Naive thymus-derived CD4-positive, alpha-beta T cell (primary cell): ENCODE data around the gene SLC35E2B. TPM values are rescaled to one million over a fixed set of nuclear protein-coding genes. Genes with fewer than 3 reads are reported as not detected.
A peak's percentile ranks its signal among the peaks of the same experiment; 100 is the strongest.
"Not testable (repeated sequence)": the region's sequence is repeated elsewhere in the genome, so short reads cannot be mapped to it uniquely, and the experiment has no call there.

ENCODE experiments used
- ATAC-seq: fragments of 150-1000 bp; cut with Tn5 transposase; 2 replicates; pipeline ENCODE4 v1.10.0; 2021; ENCODE audit warnings: mild to moderate bottlenecking, moderate library complexity
- CTCF ChIA-PET: fragments of 350-600 bp; sonication (Branson Sonifier 250); formaldehyde crosslinking; loops from one replicate; lab custom pipeline; 2021; ENCODE audit warnings: antibody characterized with exemption; lab: Charles Lee
- POLR2A ChIA-PET: fragments of 350-600 bp; sonication (Branson Sonifier 250); formaldehyde crosslinking; loops from one replicate; lab custom pipeline; 2021; ENCODE audit warnings: antibody characterized with exemption, inconsistent platforms; lab: Charles Lee
- DNase-seq, 9 donors: peaks; one replicate each; pipeline versions ENCODE4 v3.0.0 to v3.0.0-alpha.2; 2020 to 2022; ENCODE audit warnings: mixed read lengths in 1 of 9
- H3K27ac ChIP-seq: one replicate; pipeline ENCODE4 v1.7.0; 2013; ENCODE audit warnings: mild to moderate bottlenecking, low read depth, low read length, moderate library complexity
- H3K27me3 ChIP-seq, 2 donors: one replicate each; pipeline ENCODE4 v1.7.0; 2013; ENCODE audit warnings: low read length in 2 of 2, mild to moderate bottlenecking in 2 of 2, moderate library complexity in 2 of 2; ENCODE audit not compliant: control insufficient read depth in 2 of 2, insufficient read depth in 2 of 2
- H3K36me3 ChIP-seq, 3 experiments: 1 replicate in 2 of 3; 2 replicates in 1 of 3; pipeline ENCODE4 v1.7.0; 2013; ENCODE audit warnings: low read length in 3 of 3, mild to moderate bottlenecking in 3 of 3, moderate library complexity in 1 of 3; ENCODE audit not compliant: insufficient read depth in 3 of 3, control insufficient read depth in 2 of 3
- H3K4me1 ChIP-seq, 2 donors: one replicate each; pipeline ENCODE4 v1.7.0; 2013; ENCODE audit warnings: low read length in 2 of 2, mild to moderate bottlenecking in 2 of 2, moderate library complexity in 1 of 2; ENCODE audit not compliant: control insufficient read depth in 2 of 2, insufficient read depth in 2 of 2
- H3K4me3 ChIP-seq: 2 replicates; pipeline ENCODE4 v1.7.0; 2013; ENCODE audit warnings: mild to moderate bottlenecking, low read length
- H3K9me3 ChIP-seq, 3 experiments: 1 replicate in 2 of 3; 2 replicates in 1 of 3; pipeline ENCODE4 v1.7.0; 2013; ENCODE audit warnings: low read length in 3 of 3; ENCODE audit not compliant: control insufficient read depth in 2 of 3
- H3K27ac Mint-ChIP-seq, 9 donors: one replicate each; pipeline ENCODE4 v1.8.0; 2020 to 2022; ENCODE audit warnings: mixed read lengths in 9 of 9, mild to moderate bottlenecking in 8 of 9, moderate library complexity in 5 of 9, inconsistent platforms in 2 of 9
- H3K27me3 Mint-ChIP-seq, 5 donors: one replicate each; pipeline ENCODE4 v1.8.0; 2021 to 2022; ENCODE audit warnings: mixed read lengths in 5 of 5, mild to moderate bottlenecking in 1 of 5
- H3K36me3 Mint-ChIP-seq, 5 donors: one replicate each; pipeline ENCODE4 v1.8.0; 2020 to 2022; ENCODE audit warnings: mixed read lengths in 5 of 5, mild to moderate bottlenecking in 3 of 5, inconsistent platforms in 1 of 5
- H3K4me1 Mint-ChIP-seq, 7 donors: one replicate each; pipeline ENCODE4 v1.8.0; 2020 to 2022; ENCODE audit warnings: mixed read lengths in 7 of 7, mild to moderate bottlenecking in 3 of 7, inconsistent platforms in 1 of 7
- H3K4me3 Mint-ChIP-seq, 10 donors: one replicate each; pipeline ENCODE4 v1.8.0; 2020 to 2022; ENCODE audit warnings: mild to moderate bottlenecking in 10 of 10, mixed read lengths in 10 of 10, moderate library complexity in 6 of 10, inconsistent platforms in 2 of 10
- H3K9me3 Mint-ChIP-seq, 11 donors: one replicate each; pipeline ENCODE4 v1.8.0; 2020 to 2022; ENCODE audit warnings: mixed read lengths in 11 of 11, mild to moderate bottlenecking in 4 of 11, inconsistent platforms in 1 of 11, moderate library complexity in 1 of 11
- intact Hi-C, 2 donors: fragments of 100-400 bp; cut with micrococcal nuclease; formaldehyde crosslinking; loops; one replicate each; pipeline ENCODE4 v1.15.1; 2023
- polyA plus RNA-seq, 2 donors: library from polyadenylated mRNA; unstranded; fragments of 300-500 nt; fragmentation: Illumina TruSeq; gene quantifications; one replicate each; pipeline ENCODE4 v1.2.3, GENCODE V29; 2021
- total RNA-seq, 6 experiments: library from RNA in 5 of 6; stranded (reverse) in 5 of 6; gene quantifications; 1 replicate in 5 of 6; 2 replicates in 1 of 6; pipeline ENCODE4 v1.2.3 and lab custom pipeline; 2021 to 2026

SLC35E2B gene
- total and polyA plus RNA-seq, 7 experiments from 2014 or later: 45.4 to 138 (median 72.1) TPM

DNA sequence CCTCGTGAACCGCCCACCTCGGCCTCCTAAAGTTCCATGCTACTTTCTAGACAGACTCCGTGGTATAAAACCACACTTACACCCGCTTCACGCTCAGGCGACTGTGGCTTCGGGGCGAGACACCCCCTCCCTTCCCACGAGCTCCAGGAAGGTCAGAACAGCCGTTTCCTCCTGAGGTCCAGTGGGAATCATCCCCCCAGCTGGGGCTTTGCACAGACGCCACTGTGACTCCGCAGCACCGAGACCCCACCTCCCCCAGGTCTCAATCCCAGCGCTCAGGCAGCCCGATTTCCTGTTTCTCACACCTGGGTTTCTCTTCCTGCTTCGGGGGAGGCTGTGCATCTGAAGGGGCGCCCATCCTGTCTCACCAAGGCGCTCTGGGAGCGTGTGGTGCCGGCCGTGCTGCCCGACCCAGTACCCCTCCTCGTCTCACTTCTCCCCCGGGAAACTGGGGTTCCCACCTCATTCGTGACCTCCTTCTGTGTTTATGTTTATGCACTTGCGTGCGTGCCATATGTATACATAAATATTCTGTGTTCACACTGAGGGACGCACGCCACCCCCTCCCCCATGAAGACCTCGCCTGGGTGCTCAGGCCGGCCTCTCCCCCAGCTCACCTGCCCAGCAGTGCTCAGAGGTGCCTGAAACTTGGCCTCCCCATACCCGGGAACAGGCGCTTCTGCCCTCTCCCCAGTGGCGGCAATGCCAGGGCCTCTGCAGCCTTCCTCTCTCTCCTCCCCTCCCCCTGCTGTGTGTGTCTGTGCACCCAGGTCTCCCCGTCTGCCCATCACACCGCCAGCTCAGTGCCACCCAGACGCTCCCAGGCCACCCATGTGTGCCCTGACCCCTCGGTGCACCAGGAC is 14.6 kb downstream of the SLC35E2B start:
- ChIA-PET POLR2A (interaction anchor here (0.6 to 2.3 kb wide), 10 partner anchors 8 to 618 kb away, joined by 3 to 6 read pairs (median 3); partner anchors contain the start of gene MIB2), CTCF (no interaction called here)
- Mint-ChIP-seq H3K4me3 (peak overlapping the region; percentile 82 to 97 (median 90)), H3K4me1 (peaks cover 24 to 35% (median 27%) of the 10 kb centered on the region in 7 donors), H3K27ac (peak overlapping the region; percentile 91 to 100 (median 96)), H3K9me3 (no peaks in the 10 kb centered on the region), H3K36me3 (peaks cover 0 to 6% (median 0%) of the 10 kb centered on the region in 5 donors), H3K27me3 (no peaks in the 10 kb centered on the region)
- H3K4me3 ChIP-seq: peak overlapping the region; percentile 77
- H3K9me3 ChIP-seq: no peaks in the 10 kb centered on the region
- H3K27ac ChIP-seq: peak overlapping the region; percentile 88
- no peaks in the 10 kb centered on the region for H3K27me3 ChIP-seq
- DNase-seq: peak in 8 of 9 donors; percentile 38 to 69 (median 60)
- intact Hi-C loops: loop anchor here (2.0 to 5.0 kb wide), 2 partner anchors 19 to 229 kb away; partner anchors contain the start of gene CDK11B (in 1 of the 2)
- peaks cover 9 to 10% of the 10 kb centered on the region in 2 donors for H3K4me1 ChIP-seq
- ATAC-seq: peak; percentile 77
- peaks cover 0 to 10% (median 0%) of the 10 kb centered on the region in 3 experiments for H3K36me3 ChIP-seq

DNA sequence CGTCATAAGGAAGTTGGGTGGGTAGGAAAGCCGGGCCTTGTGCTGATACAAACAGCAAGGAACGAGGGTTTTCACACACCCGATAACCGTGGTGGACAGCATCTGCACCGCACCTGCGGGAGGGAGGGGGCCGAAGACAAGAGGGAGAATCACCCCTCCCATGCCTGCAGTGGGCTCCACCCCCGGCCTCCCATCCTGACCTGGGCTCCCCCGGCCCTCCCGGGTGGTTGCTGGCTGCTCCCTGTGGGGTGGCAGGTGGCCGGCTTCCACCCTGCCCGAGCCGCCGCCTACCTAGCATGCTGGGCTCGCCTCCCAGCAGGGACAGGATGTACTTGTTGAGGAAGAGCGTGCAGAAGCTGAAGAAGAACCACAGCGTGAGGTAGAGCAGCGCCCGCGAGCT is 16.5 kb downstream of the SLC35E2B start:
- H3K9me3 ChIP-seq, H3K4me3 ChIP-seq, H3K27me3 ChIP-seq, ATAC-seq, DNase-seq, H3K27ac Mint-ChIP-seq, H3K27me3 Mint-ChIP-seq, H3K4me3 Mint-ChIP-seq, H3K27ac ChIP-seq, H3K9me3 Mint-ChIP-seq, POLR2A ChIA-PET, CTCF ChIA-PET: not testable (repeated sequence)
- intact Hi-C loops: loop anchor here in 1 of 2 donors (5.0 kb wide), 1 partner anchor 231 kb away; no protein-coding TSS in a partner anchor
- H3K4me1 ChIP-seq: peaks cover 9 to 10% of the 10 kb centered on the region in 2 donors
- Mint-ChIP-seq H3K36me3 (peaks cover 0 to 11% (median 0%) of the 10 kb centered on the region in 5 donors), H3K4me1 (peaks cover 19 to 29% (median 25%) of the 10 kb centered on the region in 7 donors)
- H3K36me3 ChIP-seq: peaks cover 0 to 20% (median 9%) of the 10 kb centered on the region in 3 experiments

DNA sequence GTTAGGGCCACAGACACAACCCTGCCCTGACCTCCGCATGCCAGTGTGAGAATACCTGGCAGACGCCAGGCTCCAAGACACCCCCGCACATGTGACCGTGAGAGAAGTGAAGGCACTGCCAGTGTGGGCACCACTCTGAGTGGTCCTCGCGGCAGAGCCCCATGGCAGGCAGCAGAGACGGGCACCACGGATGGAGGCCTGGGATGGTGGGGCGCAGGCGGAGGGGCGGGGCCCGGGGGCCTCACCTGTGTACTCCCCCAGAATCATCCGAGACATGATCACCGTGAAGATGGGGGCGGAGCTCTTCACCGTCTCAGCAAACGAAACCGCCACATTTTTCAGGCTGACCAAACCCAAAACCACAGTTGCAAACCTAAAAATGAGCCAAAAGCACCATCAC is 17.4 kb downstream of the SLC35E2B start:
- Mint-ChIP-seq H3K4me1 (peaks cover 19 to 29% (median 22%) of the 10 kb centered on the region in 7 donors), H3K36me3 (peaks cover 0 to 11% (median 0%) of the 10 kb centered on the region in 5 donors)
- H3K36me3 ChIP-seq: peaks cover 0 to 27% (median 9%) of the 10 kb centered on the region in 3 experiments
- DNase-seq, H3K9me3 ChIP-seq, H3K9me3 Mint-ChIP-seq, POLR2A ChIA-PET, H3K4me3 Mint-ChIP-seq, ATAC-seq, H3K27ac Mint-ChIP-seq, H3K4me3 ChIP-seq, H3K27me3 Mint-ChIP-seq, CTCF ChIA-PET, H3K27ac ChIP-seq, H3K27me3 ChIP-seq: not testable (repeated sequence)
- H3K4me1 ChIP-seq: peaks cover 9 to 10% of the 10 kb centered on the region in 2 donors
- intact Hi-C loops: loop anchor here in 1 of 2 donors (5.0 kb wide), 1 partner anchor 232 kb away; no protein-coding TSS in a partner anchor

DNA sequence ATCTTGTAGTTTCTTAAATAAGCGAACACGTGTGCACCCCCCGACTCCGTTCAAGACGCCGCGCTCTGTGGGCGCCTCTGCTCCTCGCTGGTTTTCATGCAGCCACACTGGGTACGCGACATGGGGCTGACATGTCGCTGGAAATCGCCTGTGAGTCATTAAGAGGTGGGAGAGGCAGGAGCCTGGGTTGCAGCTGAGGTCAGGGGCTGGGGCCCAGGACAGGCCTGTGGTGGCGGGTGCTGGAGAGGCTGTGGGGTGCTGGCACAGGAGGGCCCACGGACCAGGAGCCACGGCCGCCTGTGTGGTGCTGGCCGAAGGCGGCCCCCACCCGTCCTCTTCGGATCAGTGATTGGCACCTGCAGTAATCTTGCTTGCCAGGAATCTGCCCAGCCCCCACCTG is 17.8 kb downstream of the SLC35E2B start:
- H3K27me3 ChIP-seq, H3K9me3 ChIP-seq, H3K9me3 Mint-ChIP-seq, DNase-seq, ATAC-seq, H3K27ac ChIP-seq, H3K27me3 Mint-ChIP-seq, H3K4me3 ChIP-seq, CTCF ChIA-PET, POLR2A ChIA-PET, H3K4me3 Mint-ChIP-seq, H3K27ac Mint-ChIP-seq: not testable (repeated sequence)
- peaks cover 9 to 10% of the 10 kb centered on the region in 2 donors for H3K4me1 ChIP-seq
- intact Hi-C loops: loop anchor here in 1 of 2 donors (5.0 kb wide), 1 partner anchor 232 kb away; no protein-coding TSS in a partner anchor
- Mint-ChIP-seq H3K4me1 (peaks cover 19 to 29% (median 22%) of the 10 kb centered on the region in 7 donors), H3K36me3 (peaks cover 0 to 11% (median 0%) of the 10 kb centered on the region in 5 donors)
- peaks cover 0 to 31% (median 12%) of the 10 kb centered on the region in 3 experiments for H3K36me3 ChIP-seq

DNA sequence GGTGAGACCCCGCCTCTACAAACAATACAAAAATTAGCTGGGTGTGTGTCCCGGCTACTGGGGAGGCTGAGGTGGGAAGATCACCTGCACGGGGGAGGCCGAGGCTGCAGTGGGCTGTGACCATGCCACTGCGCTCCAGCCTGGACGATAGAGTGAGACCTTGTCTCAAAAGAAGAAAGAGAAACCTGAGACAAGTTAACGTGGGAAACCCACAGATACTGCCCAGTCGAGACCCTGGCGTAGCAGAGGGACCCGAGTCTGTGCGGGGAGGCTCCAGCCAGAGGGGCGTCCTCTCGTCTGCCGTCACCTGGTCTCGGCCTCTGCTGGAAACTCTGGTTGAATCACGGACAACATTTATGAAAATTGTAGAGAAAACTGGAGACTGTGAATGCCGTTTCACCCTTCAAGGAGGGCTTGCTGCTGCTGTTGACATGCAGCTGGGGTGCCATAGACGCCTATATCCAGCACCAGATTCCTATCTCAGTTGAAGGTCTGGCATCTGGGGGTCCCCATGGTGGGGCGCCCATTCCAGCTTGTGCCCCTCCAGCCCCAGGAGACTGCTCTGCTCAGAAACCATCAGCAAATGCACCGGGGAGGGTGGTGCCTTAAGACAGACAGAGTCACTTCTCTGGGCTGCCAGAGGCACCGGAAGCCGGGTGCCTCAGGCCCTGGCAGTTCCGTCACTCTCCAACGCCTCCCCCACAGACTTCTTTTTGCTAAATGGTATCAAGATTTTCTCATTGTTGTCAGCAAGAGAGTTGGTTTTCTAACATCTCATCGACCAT is 20.2 kb downstream of the SLC35E2B start:
- H3K9me3 Mint-ChIP-seq: no peaks in the 10 kb centered on the region
- peak overlapping the region in 3 of 9 donors; percentile 13 to 32 (median 29) for H3K27ac Mint-ChIP-seq
- H3K4me3 Mint-ChIP-seq: no peak overlapping the region
- Histone ChIP-seq H3K36me3 (peaks cover 0 to 45% (median 13%) of the 10 kb centered on the region in 3 experiments), H3K4me3 (no peak overlapping the region), H3K27ac (no peak overlapping the region), H3K4me1 (no peaks in the 10 kb centered on the region), H3K27me3 (no peaks in the 10 kb centered on the region), H3K9me3 (no peaks in the 10 kb centered on the region)
- CTCF ChIA-PET: no interaction called here
- POLR2A ChIA-PET: no interaction called here
- intact Hi-C loops: no loop called here
- H3K27me3 Mint-ChIP-seq: no peaks in the 10 kb centered on the region
- peaks cover 0 to 7% (median 1%) of the 10 kb centered on the region in 7 donors for H3K4me1 Mint-ChIP-seq
- ATAC-seq (no peak), DNase-seq (no peak)
- H3K36me3 Mint-ChIP-seq: peaks cover 0 to 16% (median 3%) of the 10 kb centered on the region in 5 donors

DNA sequence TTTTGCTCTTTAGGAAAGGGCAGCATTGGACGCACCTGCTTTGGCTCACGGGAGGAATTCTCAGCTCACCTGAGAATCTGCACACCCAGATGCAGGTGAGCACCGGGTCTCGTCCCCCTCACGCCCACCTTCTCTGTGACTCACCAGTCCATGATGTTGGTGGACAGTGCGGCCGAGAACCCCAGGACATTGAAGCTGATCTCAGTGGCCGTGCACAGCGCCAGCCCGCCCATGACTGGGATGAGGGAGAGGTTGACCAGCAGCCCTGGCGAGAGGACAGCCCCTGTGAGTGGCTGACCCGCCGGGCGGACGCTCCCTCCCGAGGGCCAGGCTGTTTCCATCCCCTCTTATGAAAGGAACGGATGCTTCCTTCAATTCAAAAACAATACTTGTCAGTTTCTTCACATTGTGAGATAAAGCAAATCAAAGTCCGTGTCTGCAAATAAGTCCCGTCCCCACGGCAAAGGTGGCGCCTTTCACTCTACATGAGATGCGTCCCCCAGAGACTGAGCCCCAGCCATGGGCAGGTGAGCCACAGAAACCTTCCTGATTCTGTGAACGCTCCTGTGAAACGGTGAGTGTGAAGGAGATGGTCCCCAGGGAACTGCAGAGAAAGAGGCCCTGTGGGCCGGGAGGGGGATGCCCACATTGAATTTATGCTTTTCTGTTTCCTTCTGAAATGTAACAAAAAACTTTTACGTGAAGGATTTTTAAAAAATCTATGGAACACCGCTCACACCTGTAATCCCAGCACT is 21.1 kb downstream of the SLC35E2B start:
- ATAC-seq: no peak
- DNase-seq: no peak

More for the DNA sequence above, 21.1 kb downstream of the SLC35E2B start:
- POLR2A ChIA-PET: no interaction called here
- H3K36me3 Mint-ChIP-seq: peaks cover 0 to 17% (median 4%) of the 10 kb centered on the region in 5 donors
- no peaks in the 10 kb centered on the region for H3K4me1 ChIP-seq
- intact Hi-C loops: no loop called here
- H3K36me3 ChIP-seq: peaks cover 0 to 47% (median 14%) of the 10 kb centered on the region in 3 experiments
- H3K4me3 ChIP-seq: no peak overlapping the region
- H3K4me1 Mint-ChIP-seq: peaks cover 0 to 4% (median 0%) of the 10 kb centered on the region in 7 donors
- no peak overlapping the region for H3K4me3 Mint-ChIP-seq
- H3K27me3 Mint-ChIP-seq: no peaks in the 10 kb centered on the region
- no peaks in the 10 kb centered on the region for H3K27me3 ChIP-seq
- no peaks in the 10 kb centered on the region for H3K9me3 Mint-ChIP-seq
- CTCF ChIA-PET: no interaction called here
- no peaks in the 10 kb centered on the region for H3K9me3 ChIP-seq
- H3K27ac ChIP-seq: no peak overlapping the region
- H3K27ac Mint-ChIP-seq: peak overlapping the region in 3 of 9 donors; percentile 13 to 82 (median 32)
